Smooth muscle cell (in vitro differentiated cells): ENCODE measurements around the gene ME3. TPM values are rescaled to one million over a fixed set of nuclear protein-coding genes. Genes with fewer than 3 reads are reported as not detected.

Experiments
- DNase-seq: peaks from one replicate; lab custom pipeline; 2025; ENCODE audit not compliant: unreplicated experiment; lab: John Stamatoyannopoulos, UW
- H2AFZ ChIP-seq: fragments of 200-600 bp; sonication (generic); 2 replicates; pipeline ENCODE4 v1.6.0; 2016; ENCODE audit warnings: antibody characterized with exemption, low read depth, mild to moderate bottlenecking
- H3F3A ChIP-seq: fragments of 200-600 bp; sonication (generic); 2 replicates; pipeline ENCODE4 v1.6.0; 2017; ENCODE audit warnings: antibody characterized with exemption, low read depth
- H3K27ac ChIP-seq: fragments of 200-600 bp; sonication (generic); 2 replicates; pipeline ENCODE4 v1.5.1; 2016; ENCODE audit warnings: low read depth, mild to moderate bottlenecking
- H3K27me3 ChIP-seq: fragments of 200-600 bp; sonication (generic); 2 replicates; pipeline ENCODE4 v1.6.1; 2016; ENCODE audit warnings: low read depth, mild to moderate bottlenecking
- H3K36me3 ChIP-seq: fragments of 200-600 bp; sonication (generic); 2 replicates; pipeline ENCODE4 v1.5.1; 2016; ENCODE audit warnings: low read depth
- H3K4me1 ChIP-seq: fragments of 200-600 bp; sonication (generic); 2 replicates; pipeline ENCODE4 v1.5.1; 2016; ENCODE audit warnings: low read depth
- H3K4me2 ChIP-seq: fragments of 200-600 bp; sonication (generic); 2 replicates; pipeline ENCODE4 v1.6.0; 2016; ENCODE audit warnings: mild to moderate bottlenecking
- H3K4me3 ChIP-seq: fragments of 200-600 bp; sonication (generic); 2 replicates; pipeline ENCODE4 v1.5.1; 2016; ENCODE audit warnings: mild to moderate bottlenecking
- H3K79me2 ChIP-seq: fragments of 200-600 bp; sonication (generic); 2 replicates; pipeline ENCODE4 v1.6.0; 2016; ENCODE audit warnings: low read depth, mild to moderate bottlenecking
- H3K9ac ChIP-seq: fragments of 200-600 bp; sonication (generic); 2 replicates; pipeline ENCODE4 v1.6.0; 2016; ENCODE audit warnings: low read depth
- H3K9me3 ChIP-seq: fragments of 200-600 bp; sonication (generic); replicated peaks from 2 replicates; pipeline ENCODE4 v1.5.1; 2016; ENCODE audit warnings: low read depth
- H4K20me1 ChIP-seq: fragments of 200-600 bp; sonication (generic); 2 replicates; pipeline ENCODE4 v1.6.0; 2016; ENCODE audit warnings: low read depth
- CTCF ChIP-seq: fragments of 200-600 bp; sonication (generic); IDR thresholded peaks from 2 replicates; pipeline ENCODE4 v1.5.1; 2017; ENCODE audit warnings: borderline replicate concordance, mild to moderate bottlenecking, antibody characterized with exemption; ENCODE audit not compliant: insufficient read depth, poor library complexity, severe bottlenecking
- WGBS: methylation state at CpG from one replicate; pipeline ENCODE4 v1.1.7; 2016; ENCODE audit warnings: low lambda C conversion rate; 5-methylcytosine and 5-hydroxymethylcytosine counted together
- polyA plus RNA-seq: library from polyadenylated mRNA; unstranded; fragments of >200 nt; fragmentation: Nextera tagmentation; extraction: Ambion mirVana; gene quantifications from 2 replicates; pipeline ENCODE4 v1.2.1, GENCODE V29; 2016
- total RNA-seq: library from RNA; depleted of rRNA; stranded (reverse); fragments of >200 nt; gene quantifications from 2 replicates; pipeline ENCODE4 v1.2.3, GENCODE V29; 2014

Gene ME3
- total and polyA plus RNA-seq, 2 experiments from 2014 or later = 4.2 to 8.4 TPM

GRCh38 chr11:86629045-86629706, 43.2 kb downstream of the ME3 start:
- H3K79me2 ChIP-seq = no peaks in the 10 kb centered on the region
- H3K36me3 ChIP-seq = no peaks in the 10 kb centered on the region
- peak overlapping the region; percentile 17 for H3K27ac ChIP-seq
- no peaks in the 10 kb centered on the region for H4K20me1 ChIP-seq
- TF ChIP-seq CTCF = no peak
- H3K9me3 ChIP-seq = no peaks in the 10 kb centered on the region
- no peak overlapping the region for H3K9ac ChIP-seq
- no peak overlapping the region for H3K4me3 ChIP-seq
- peak overlapping the region; percentile 5 for H3K4me2 ChIP-seq
- no peaks in the 10 kb centered on the region for H3F3A ChIP-seq
- no peaks in the 10 kb centered on the region for H3K27me3 ChIP-seq
- no peak for DNase-seq
- peak overlapping the region; percentile 31 for H2AFZ ChIP-seq
- peaks cover 11% of the 10 kb centered on the region for H3K4me1 ChIP-seq
- WGBS = 47% methylated on average over 7 of the region's 7 CpGs

GRCh38 chr11:86627776-86628455, 44.5 kb downstream of the ME3 start:
- H3K79me2 ChIP-seq = no peaks in the 10 kb centered on the region
- no peaks in the 10 kb centered on the region for H3K27me3 ChIP-seq
- no peaks in the 10 kb centered on the region for H3K36me3 ChIP-seq
- DNase-seq = no peak
- TF ChIP-seq CTCF = no peak
- H3K27ac ChIP-seq = no peak overlapping the region
- 93% methylated on average over 7 of the region's 7 CpGs for WGBS
- H3K4me1 ChIP-seq = peaks cover 6% of the 10 kb centered on the region
- no peaks in the 10 kb centered on the region for H3F3A ChIP-seq
- no peaks in the 10 kb centered on the region for H3K9me3 ChIP-seq
- H3K4me2 ChIP-seq = no peak overlapping the region
- no peak overlapping the region for H3K4me3 ChIP-seq
- no peak overlapping the region for H2AFZ ChIP-seq
- H3K9ac ChIP-seq = no peak overlapping the region
- H4K20me1 ChIP-seq = no peaks in the 10 kb centered on the region

- no peak overlapping the region for H3K27ac ChIP-seq
- no peaks in the 10 kb centered on the region for H3K9me3 ChIP-seq
- H3K36me3 ChIP-seq = no peaks in the 10 kb centered on the region
- H4K20me1 ChIP-seq = no peaks in the 10 kb centered on the region
- H3F3A ChIP-seq = no peaks in the 10 kb centered on the region
- H3K79me2 ChIP-seq = no peaks in the 10 kb centered on the region
- no peak for TF ChIP-seq CTCF
- H3K9ac ChIP-seq = no peak overlapping the region
- DNase-seq = no peak
- no peak overlapping the region for H2AFZ ChIP-seq
- H3K4me3 ChIP-seq = no peak overlapping the region
- WGBS = 82% methylated on average over 2 of the region's 2 CpGs
- H3K4me1 ChIP-seq = peaks cover 12% of the 10 kb centered on the region
- H3K27me3 ChIP-seq = no peaks in the 10 kb centered on the region
- H3K4me2 ChIP-seq = no peak overlapping the region
These were observed 46.4 kb downstream of the ME3 start for GRCh38 chr11:86625981-86626380.
